ENCODE results near the gene KHDRBS1.
"Not testable (repeated sequence)": the region's sequence is repeated elsewhere in the genome, so short reads cannot be mapped to it uniquely, and the experiment has no call there.

KHDRBS1 gene

DNA sequence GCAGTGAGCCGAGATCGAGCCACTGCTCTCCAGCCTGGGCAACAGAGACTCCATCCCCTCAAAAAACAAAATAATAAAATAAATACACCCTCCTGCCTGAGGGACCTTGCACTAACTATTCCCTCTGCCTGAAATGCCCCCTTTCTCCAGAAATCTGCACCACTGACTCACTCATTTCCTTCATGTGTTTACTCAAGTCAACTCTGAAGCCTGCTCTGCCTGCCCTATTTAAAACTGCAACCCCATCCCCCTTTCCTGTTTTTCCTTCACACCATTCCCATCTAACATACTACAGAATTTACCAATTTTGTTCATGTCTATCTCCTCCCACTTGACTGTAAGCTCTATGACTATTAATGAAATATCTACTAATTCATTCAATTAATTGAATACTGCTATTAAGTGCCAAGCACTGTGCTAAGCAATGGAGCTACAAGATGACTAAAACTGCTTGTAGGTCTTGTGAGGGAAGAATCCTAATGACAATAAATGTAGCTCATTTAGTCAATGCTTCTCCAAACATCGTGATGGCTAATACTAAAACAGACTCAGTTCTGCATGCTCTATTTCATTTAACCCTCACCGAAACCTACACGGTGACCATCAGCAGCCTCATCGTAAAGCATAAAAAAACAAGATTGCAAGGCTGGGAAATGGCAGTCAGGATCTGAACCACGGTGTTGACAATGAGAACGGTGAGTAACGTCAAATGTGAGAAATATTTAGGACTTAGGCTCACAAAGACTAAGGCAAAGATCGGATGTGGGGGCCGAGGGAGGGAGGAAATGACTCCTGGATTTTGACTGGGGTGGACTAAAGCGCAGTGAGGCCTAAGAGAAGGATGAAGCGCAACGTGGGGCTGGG, 58.3 kb downstream of the KHDRBS1 start:
- no peak for DNase-seq (ENCODE audit: insufficient read length)
- FAIRE-seq = peak; percentile 54

GRCh38 chr1:32072622-32073298, 59.1 kb downstream of the KHDRBS1 start, which contains the start of gene TMEM39B:
TMEM39B (plus strand) TSS chr1:32072939; CDS start chr1:32073048, 109 bp downstream.
- DNase-seq (ENCODE audit: insufficient read length) (peak; percentile 91), FAIRE-seq (peak; percentile 92)
- peak; percentile 83 for TF ChIP-seq POLR2A (IDR thresholded peaks at IDR 0.05; ENCODE audit: low read depth, low read length)
- peak; percentile 85 for TF ChIP-seq POLR2AphosphoS5 (IDR thresholded peaks at IDR 0.05; ENCODE audit: low read depth, low read length)
- TF ChIP-seq TAF1 (IDR thresholded peaks at IDR 0.05; ENCODE audit: borderline replicate concordance, low read depth, low read length) = no peak; the same call in 1 of the 2 replicates

More for the DNA sequence above, 58.3 kb downstream of the KHDRBS1 start:
- TF ChIP-seq POLR2A (IDR thresholded peaks at IDR 0.05; ENCODE audit: low read depth, low read length) (no peak), TAF1 (IDR thresholded peaks at IDR 0.05; ENCODE audit: borderline replicate concordance, low read depth, low read length) (no peak), POLR2AphosphoS5 (IDR thresholded peaks at IDR 0.05; ENCODE audit: low read depth, low read length) (no peak)

DNA sequence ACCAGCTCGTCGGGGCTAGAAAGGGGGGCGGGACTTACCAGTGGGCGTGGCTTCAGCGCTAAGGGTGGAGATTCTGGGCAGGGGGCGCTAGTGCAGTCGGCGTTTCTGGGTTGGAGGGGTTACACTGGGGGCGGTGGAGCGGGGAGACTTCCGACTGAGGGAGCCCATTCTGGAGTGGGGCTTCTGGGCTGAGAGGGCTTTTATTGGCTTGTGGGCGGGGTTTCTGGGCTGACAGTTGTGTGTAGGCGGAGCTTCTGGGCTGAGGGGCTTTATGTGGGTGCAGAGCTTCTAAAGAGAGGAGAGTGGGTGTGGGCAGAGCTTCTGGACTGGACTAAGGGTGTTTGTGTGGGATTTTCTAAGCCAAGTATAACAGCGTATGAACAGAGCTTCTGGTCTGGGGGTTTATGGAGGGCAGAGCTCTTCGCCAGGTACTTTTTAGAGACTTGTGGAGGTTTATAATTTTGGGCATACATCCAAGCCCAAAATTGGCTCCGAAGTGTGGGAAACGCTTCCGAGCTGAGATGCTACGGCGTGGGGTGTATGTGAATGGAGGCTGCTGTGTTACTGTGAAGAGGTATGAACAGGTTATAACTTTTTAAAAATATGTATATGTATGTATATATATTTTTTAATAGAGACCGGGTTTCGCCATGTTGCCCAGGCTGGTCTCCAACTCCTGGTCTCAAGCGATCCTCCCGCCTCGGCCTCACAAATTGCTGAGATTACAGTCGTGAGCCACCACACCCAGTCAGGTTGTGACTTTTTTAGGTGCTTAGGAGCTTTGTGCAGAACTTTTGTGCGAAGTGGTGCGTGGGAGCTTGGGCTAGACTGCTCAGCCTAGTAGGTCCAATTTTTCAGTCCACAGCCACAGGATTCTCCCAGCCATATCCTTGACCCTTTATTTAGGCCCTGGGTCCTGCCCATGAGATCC, 59.9 kb downstream of the KHDRBS1 start:
- FAIRE-seq (no peak), DNase-seq (ENCODE audit: insufficient read length) (no peak)
- TF ChIP-seq POLR2A (IDR thresholded peaks at IDR 0.05; ENCODE audit: low read depth, low read length) (no peak), POLR2AphosphoS5 (IDR thresholded peaks at IDR 0.05; ENCODE audit: low read depth, low read length) (no peak), TAF1 (IDR thresholded peaks at IDR 0.05; ENCODE audit: borderline replicate concordance, low read depth, low read length) (no peak)

DNA sequence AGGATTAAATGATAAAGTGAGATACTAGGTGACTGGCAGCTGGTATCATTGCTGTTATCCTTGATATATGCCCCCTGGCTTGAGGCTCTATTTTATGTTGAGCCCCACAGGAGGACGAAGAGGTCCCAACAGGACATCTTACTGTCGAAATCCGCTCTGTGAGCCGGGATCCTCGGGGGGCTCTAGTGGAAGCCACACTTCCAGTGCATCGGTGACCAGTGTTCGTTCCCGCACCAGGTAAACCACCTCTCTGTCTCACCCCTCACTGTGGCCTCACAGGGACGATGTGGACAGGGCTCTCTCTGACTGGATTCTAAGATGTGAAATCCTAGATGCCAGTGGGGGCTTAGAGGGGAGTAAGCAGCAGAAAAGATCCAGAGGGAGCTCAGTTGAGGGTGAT, 61.2 kb downstream of the KHDRBS1 start:
- DNase-seq (ENCODE audit: insufficient read length) = no peak
- no peak for FAIRE-seq

DNA sequence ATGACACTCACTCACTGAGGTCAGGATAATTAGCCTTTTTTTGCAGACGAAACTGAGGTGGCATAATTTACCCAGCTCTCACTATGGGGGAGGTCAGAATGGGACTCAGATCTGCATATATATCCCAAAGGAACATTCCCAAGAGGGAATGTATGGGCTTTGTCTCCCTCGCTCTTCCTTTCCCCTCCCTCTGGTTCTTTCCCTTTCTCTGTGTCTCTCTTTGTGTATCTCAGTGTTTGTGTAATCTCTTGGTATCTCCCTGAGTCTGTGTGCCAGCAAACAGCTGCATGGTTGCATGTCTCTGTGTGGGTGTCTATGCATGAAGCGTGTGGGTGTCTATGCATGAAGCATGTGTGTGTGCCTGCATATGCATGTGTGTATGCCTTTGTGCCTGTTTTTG, 63.8 kb downstream of the KHDRBS1 start:
- TF ChIP-seq POLR2AphosphoS5 (IDR thresholded peaks at IDR 0.05; ENCODE audit: low read depth, low read length) = no peak
- TF ChIP-seq TAF1 (IDR thresholded peaks at IDR 0.05; ENCODE audit: borderline replicate concordance, low read depth, low read length) = no peak
- TF ChIP-seq POLR2A (IDR thresholded peaks at IDR 0.05; ENCODE audit: low read depth, low read length) = no peak
- no peak for FAIRE-seq
- no peak for DNase-seq (ENCODE audit: insufficient read length)

More for the DNA sequence above, 61.2 kb downstream of the KHDRBS1 start:
- TF ChIP-seq POLR2AphosphoS5 (IDR thresholded peaks at IDR 0.05; ENCODE audit: low read depth, low read length) = no peak
- TF ChIP-seq TAF1 (IDR thresholded peaks at IDR 0.05; ENCODE audit: borderline replicate concordance, low read depth, low read length) = no peak
- TF ChIP-seq POLR2A (IDR thresholded peaks at IDR 0.05; ENCODE audit: low read depth, low read length) = no peak

DNA sequence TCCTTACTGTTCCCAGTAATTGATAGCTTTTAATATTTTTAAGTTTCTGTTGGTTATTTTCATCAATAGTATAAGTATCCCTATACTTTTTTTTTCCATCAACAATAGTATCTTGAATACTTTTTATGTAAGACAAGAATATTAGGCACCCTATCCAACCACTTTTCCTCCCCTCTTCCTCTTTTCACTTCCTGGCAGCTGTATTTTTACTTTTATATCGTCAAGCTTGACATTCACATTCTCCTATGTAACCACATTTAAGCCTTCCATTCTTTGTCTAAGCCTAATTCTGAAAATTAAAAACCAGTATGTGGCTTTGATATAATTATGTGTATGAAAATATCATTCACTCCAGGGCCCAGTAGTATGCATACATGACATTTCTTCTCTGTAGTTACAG, 68.4 kb downstream of the KHDRBS1 start:
- no peak for TF ChIP-seq POLR2AphosphoS5 (IDR thresholded peaks at IDR 0.05; ENCODE audit: low read depth, low read length)
- DNase-seq (ENCODE audit: insufficient read length) (no peak), FAIRE-seq (no peak)

DNA sequence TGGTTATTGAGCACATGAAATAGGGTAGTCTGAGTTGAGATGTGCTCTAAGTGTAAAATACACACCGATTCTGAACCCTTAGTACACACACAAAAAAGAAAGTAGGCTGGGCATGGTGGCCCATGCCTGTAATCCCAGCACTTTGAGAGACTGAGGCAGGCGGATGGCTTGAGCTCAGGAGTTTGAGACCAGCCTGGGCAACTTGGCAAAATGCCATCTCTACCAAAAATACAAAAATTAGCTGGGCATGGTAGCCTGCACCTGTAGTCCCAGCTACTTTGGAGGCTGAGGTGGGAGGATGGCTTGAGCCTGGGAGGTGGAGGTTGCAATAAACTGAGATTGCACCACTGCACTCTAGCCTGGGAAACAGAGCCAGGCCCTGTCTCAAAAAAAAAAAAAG, 72.7 kb downstream of the KHDRBS1 start:
- DNase-seq (ENCODE audit: insufficient read length); FAIRE-seq: not testable (repeated sequence)

GRCh38 chr1:32091176-32091575, 77.5 kb downstream of the KHDRBS1 start:
- TF ChIP-seq POLR2A (IDR thresholded peaks at IDR 0.05; ENCODE audit: low read depth, low read length) = no peak
- TF ChIP-seq TAF1 (IDR thresholded peaks at IDR 0.05; ENCODE audit: borderline replicate concordance, low read depth, low read length) = no peak
- no peak for TF ChIP-seq POLR2AphosphoS5 (IDR thresholded peaks at IDR 0.05; ENCODE audit: low read depth, low read length)
- no peak for FAIRE-seq
- DNase-seq (ENCODE audit: insufficient read length) = no peak

DNA sequence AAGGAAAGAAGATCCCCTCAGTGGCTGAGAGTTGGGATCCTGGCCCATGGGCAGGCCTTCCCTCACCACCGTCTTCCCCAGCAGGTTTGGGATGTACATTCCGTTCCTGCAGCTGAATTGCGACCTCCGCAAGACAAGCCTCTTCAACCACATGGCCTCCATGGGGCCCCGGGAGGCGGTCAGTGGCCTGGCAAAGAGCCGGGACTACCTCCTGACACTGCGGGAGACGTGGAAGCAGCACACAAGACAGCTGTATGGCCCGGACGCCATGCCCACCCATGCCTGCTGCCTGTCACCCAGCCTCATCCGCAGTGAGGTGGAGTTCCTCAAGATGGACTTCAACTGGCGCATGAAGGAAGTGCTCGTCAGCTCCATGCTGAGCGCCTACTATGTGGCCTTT, 77.9 kb downstream of the KHDRBS1 start:
- FAIRE-seq = no peak
- no peak for DNase-seq (ENCODE audit: insufficient read length)
- no peak for TF ChIP-seq POLR2A (IDR thresholded peaks at IDR 0.05; ENCODE audit: low read depth, low read length)
- no peak for TF ChIP-seq TAF1 (IDR thresholded peaks at IDR 0.05; ENCODE audit: borderline replicate concordance, low read depth, low read length)
- no peak for TF ChIP-seq POLR2AphosphoS5 (IDR thresholded peaks at IDR 0.05; ENCODE audit: low read depth, low read length)
